Keratinocyte (primary cell): ENCODE data around the gene DMAC1. TPM values are rescaled to one million over a fixed set of nuclear protein-coding genes. Genes with fewer than 3 reads are reported as not detected.

Source experiments
- DNase-seq: peaks from one replicate; pipeline ENCODE4 v3.0.0-alpha.2; 2011; ENCODE audit warnings: low read depth, missing footprints, low spot score
- FAIRE-seq: peaks from 2 replicates; lab custom pipeline; 2011; peaks lifted over from hg19 to GRCh38; lab: Jason Lieb, UNC
- H2AFZ ChIP-seq: 2 replicates; pipeline ENCODE4 v1.6.0; 2012; ENCODE audit warnings: low read length, control low read depth, inconsistent platforms; ENCODE audit not compliant: control insufficient read depth
- H3K27ac ChIP-seq: 2 replicates; pipeline ENCODE4 v1.5.1; 2011; ENCODE audit warnings: low read length; ENCODE audit not compliant: control insufficient read depth, insufficient read depth
- H3K27me3 ChIP-seq: 3 replicates; pipeline ENCODE4 v1.6.0; 2011; ENCODE audit warnings: low read length; ENCODE audit not compliant: control insufficient read depth, insufficient read depth; ENCODE audit errors: extremely low read depth
- H3K36me3 ChIP-seq, 2 experiments: 2 replicates in 1 of 2; 3 replicates in 1 of 2; pipeline ENCODE4 v1.5.1; 2011; ENCODE audit warnings: low read length in 2 of 2, mild to moderate bottlenecking in 1 of 2; ENCODE audit not compliant: control insufficient read depth in 2 of 2, insufficient read depth in 2 of 2; ENCODE audit errors: extremely low read depth in 1 of 2
- H3K4me1 ChIP-seq: 3 replicates; pipeline ENCODE4 v1.5.1; 2011; ENCODE audit warnings: low read length; ENCODE audit not compliant: control insufficient read depth, insufficient read depth; ENCODE audit errors: extremely low read depth
- H3K4me2 ChIP-seq: 3 replicates; pipeline ENCODE4 v1.6.0; 2011; ENCODE audit warnings: low read depth, low read length; ENCODE audit not compliant: control insufficient read depth, insufficient read depth; ENCODE audit errors: extremely low read depth
- H3K4me3 ChIP-seq, 3 experiments: fragments of 200-600 bp in 1 of 3; sonication (generic) in 1 of 3; 2 replicates in 2 of 3; 3 replicates in 1 of 3; pipeline ENCODE4 v1.5.1; 2011 to 2016; ENCODE audit warnings: low read length in 3 of 3, mild to moderate bottlenecking in 3 of 3, control low read depth in 2 of 3, inconsistent platforms in 1 of 3, low read depth in 1 of 3, mixed read lengths in 1 of 3, mixed run types in 1 of 3, moderate library complexity in 1 of 3; ENCODE audit not compliant: control insufficient read depth in 2 of 3, insufficient read depth in 2 of 3; ENCODE audit errors: extremely low read depth in 1 of 3
- H3K79me2 ChIP-seq: 2 replicates; pipeline ENCODE4 v1.6.0; 2012; ENCODE audit warnings: low read length; ENCODE audit not compliant: control insufficient read depth, insufficient read depth
- H3K9ac ChIP-seq: 3 replicates; pipeline ENCODE4 v1.6.0; 2011; ENCODE audit warnings: low read length; ENCODE audit not compliant: control insufficient read depth, insufficient read depth; ENCODE audit errors: extremely low read depth
- H3K9me1 ChIP-seq: 3 replicates; pipeline ENCODE4 v1.6.0; 2011; ENCODE audit warnings: low read length; ENCODE audit not compliant: control insufficient read depth, insufficient read depth; ENCODE audit errors: extremely low read depth
- H3K9me3 ChIP-seq: 2 replicates; pipeline ENCODE4 v1.5.1; 2012; ENCODE audit warnings: low read depth, low read length; ENCODE audit not compliant: control insufficient read depth
- H4K20me1 ChIP-seq: 3 replicates; pipeline ENCODE4 v1.6.0; 2011; ENCODE audit warnings: low read length; ENCODE audit not compliant: control insufficient read depth, insufficient read depth; ENCODE audit errors: extremely low read depth
- CTCF ChIP-seq, 3 experiments: IDR thresholded peaks in 1 of 3; conservative IDR thresholded peaks in 1 of 3; optimal IDR thresholded peaks in 1 of 3; 2 replicates in 2 of 3; 3 replicates in 1 of 3; pipeline versions ENCODE3 to v1.5.1; 2011; ENCODE audit warnings: low read length in 3 of 3, mild to moderate bottlenecking in 3 of 3, moderate library complexity in 2 of 3, control low read depth in 1 of 3, inconsistent platforms in 1 of 3; ENCODE audit not compliant: insufficient read depth in 2 of 3; ENCODE audit errors: extremely low read depth in 1 of 3
- EZH2 ChIP-seq: IDR thresholded peaks from one replicate; pipeline ENCODE4 v1.6.1; 2012; ENCODE audit warnings: inconsistent platforms, mild to moderate bottlenecking, low read length, moderate library complexity
- dilution Hi-C: fragments of 300-500 bp; cut with MboI; formaldehyde crosslinking; loops from one replicate; pipeline ENCODE4 v1.7.0; 2020; ENCODE audit warnings: low sequenced_read_pairs; ENCODE audit not compliant: extremely low pct_ligation_motif_present
- polyA plus RNA-seq, 5 experiments: library from polyadenylated mRNA; depleted of rRNA in 3 of 5; stranded (reverse) in 3 of 5; stranded (forward) in 1 of 5; unstranded in 1 of 5; fragments of >200 nt; gene quantifications; 1 replicate in 1 of 5; 2 replicates in 3 of 5; 3 replicates in 1 of 5; pipeline versions ENCODE4 v1.2.1 to v1.2.3, GENCODE V29; 2011 to 2012; ENCODE audit warnings: missing spikeins in 2 of 5, low read depth in 1 of 5, low replicate concordance in 1 of 5

DMAC1 gene
- polyA plus RNA-seq, 1 donor (not counting 4 experiments of a cell fraction or from before 2014, with no cell fraction given) = 71.4 TPM

GRCh38 chr9:7813030-7813429, 13.5 kb upstream of the DMAC1 start:
- Histone ChIP-seq H3K4me2 (no peak overlapping the region), H4K20me1 (no peaks in the 10 kb centered on the region), H3K27me3 (no peaks in the 10 kb centered on the region), H3K79me2 (no peaks in the 10 kb centered on the region), H2AFZ (no peak overlapping the region), H3K9ac (no peak overlapping the region), H3K36me3 (no peaks in the 10 kb centered on the region), H3K9me3 (no peaks in the 10 kb centered on the region), H3K4me3 (no peak overlapping the region), H3K4me1 (no peaks in the 10 kb centered on the region), H3K27ac (no peak overlapping the region), H3K9me1 (no peaks in the 10 kb centered on the region)
- dilution Hi-C loops = no loop called here
- no peak for TF ChIP-seq EZH2
- TF ChIP-seq CTCF (optimal IDR thresholded peaks at IDR 0.05 in 1 of 3, IDR thresholded peaks at IDR 0.05 in 1 of 3, conservative IDR thresholded peaks at IDR 0.05 in 1 of 3; ENCODE audit: extremely low read depth in 1 of 3, insufficient read depth in 2 of 3, low read length in 3 of 3) = no peak
- FAIRE-seq = no peak
- DNase-seq = no peak

GRCh38 chr9:7811677-7812076, 12.1 kb upstream of the DMAC1 start:
- no peaks in the 10 kb centered on the region for H3K79me2 ChIP-seq
- no peaks in the 10 kb centered on the region for H3K9me3 ChIP-seq
- H3K36me3 ChIP-seq = no peaks in the 10 kb centered on the region
- no peak overlapping the region for H2AFZ ChIP-seq
- TF ChIP-seq EZH2 = no peak
- TF ChIP-seq CTCF (optimal IDR thresholded peaks at IDR 0.05 in 1 of 3, IDR thresholded peaks at IDR 0.05 in 1 of 3, conservative IDR thresholded peaks at IDR 0.05 in 1 of 3; ENCODE audit: extremely low read depth in 1 of 3, insufficient read depth in 2 of 3, low read length in 3 of 3) = no peak
- H4K20me1 ChIP-seq = no peaks in the 10 kb centered on the region
- no peaks in the 10 kb centered on the region for H3K27me3 ChIP-seq
- dilution Hi-C loops = no loop called here
- FAIRE-seq (no peak), DNase-seq (no peak)
- no peaks in the 10 kb centered on the region for H3K9me1 ChIP-seq
- H3K9ac ChIP-seq = no peak overlapping the region
- no peak overlapping the region for H3K4me3 ChIP-seq
- H3K27ac ChIP-seq = no peak overlapping the region
- H3K4me2 ChIP-seq = no peak overlapping the region
- H3K4me1 ChIP-seq = no peaks in the 10 kb centered on the region
